RPMI7951 (cell line): ENCODE data around the gene CD300A. TPM values are rescaled to one million over a fixed set of nuclear protein-coding genes. Genes with fewer than 3 reads are reported as not detected.
A peak's percentile ranks its signal among the peaks of the same experiment; 100 is the strongest.

Experiments
- DNase-seq: peaks from one replicate; pipeline ENCODE4 v3.0.0-alpha.2; 2012; ENCODE audit warnings: low read depth
- total RNA-seq: library from RNA; depleted of rRNA; stranded (reverse); fragments of >200 nt; shearing (Covaris generic); gene quantifications from 2 replicates; pipeline ENCODE4 v1.2.3, GENCODE V29; 2014

CD300A gene
- total RNA-seq, 1 experiment from 2014 or later, result not detected

DNA sequence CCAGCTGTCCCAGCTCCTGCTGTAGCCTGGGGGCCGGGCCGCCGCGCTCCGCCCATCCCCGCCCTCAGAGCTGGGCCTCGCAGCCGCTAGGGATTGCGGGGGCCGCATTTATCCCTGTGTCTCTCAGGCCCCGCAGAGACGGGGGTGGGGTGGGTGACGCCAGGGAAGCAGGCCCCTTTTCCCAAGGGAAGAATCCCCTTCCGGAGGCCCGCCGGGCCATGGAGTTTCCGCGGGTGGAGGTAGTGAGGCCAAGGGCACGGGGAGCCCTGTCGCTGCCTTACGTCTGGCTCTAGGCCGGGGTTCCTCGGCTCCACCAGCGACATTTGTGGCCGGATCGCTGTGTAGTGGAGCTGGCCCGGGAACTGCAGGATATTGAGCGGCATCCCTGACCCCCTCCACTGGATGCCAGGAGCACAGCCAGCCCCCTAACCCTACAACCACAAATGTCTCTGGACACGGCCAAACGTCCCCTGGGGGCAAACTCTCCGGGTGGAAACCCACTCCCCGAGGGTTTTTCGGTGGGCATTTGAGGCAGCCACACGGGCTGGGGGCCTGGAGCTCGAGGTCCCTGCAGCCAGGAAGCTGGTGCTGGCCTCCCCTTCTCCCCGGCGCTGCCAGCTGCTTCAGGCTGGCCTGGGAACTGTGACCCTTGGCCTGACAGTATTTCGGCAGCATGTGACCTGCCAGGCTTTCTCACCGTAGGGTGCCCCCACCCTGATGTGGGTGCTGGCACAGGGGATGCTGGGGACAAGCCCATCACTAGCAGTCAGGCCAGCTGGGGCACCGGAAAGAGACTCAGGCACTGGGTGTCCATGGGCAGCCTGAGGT lies 12.0 kb upstream of the CD300A start:
- peak; percentile 85 for DNase-seq

DNA sequence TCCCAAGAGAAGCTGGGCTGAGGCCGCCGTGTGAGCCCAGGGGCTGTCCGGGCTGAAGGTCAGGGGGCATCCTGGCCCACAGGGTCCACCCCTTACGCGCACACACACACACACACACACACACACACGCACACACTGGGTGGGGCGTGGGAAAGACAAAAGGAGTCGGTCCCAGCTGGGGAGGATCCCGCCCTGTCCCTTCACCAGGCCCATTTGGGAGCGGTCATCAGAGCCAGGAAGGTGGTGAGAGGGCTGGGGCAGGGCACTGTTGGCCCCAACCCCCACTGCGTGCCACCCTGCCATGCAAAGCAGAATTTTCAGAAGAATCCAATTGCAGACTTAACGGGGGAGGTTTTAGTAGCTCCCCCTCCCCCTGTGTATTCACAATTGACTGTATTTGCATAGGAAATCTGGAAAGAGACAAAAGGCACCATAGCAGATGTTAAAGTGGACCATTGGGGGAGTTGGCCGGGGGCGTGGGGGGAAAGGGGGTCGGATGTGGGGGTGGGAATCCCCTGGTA lies 11.3 kb upstream of the CD300A start:
- no peak for DNase-seq

GRCh38 chr17:74455821-74456220 lies 10.6 kb upstream of the CD300A start:
- no peak for DNase-seq

GRCh38 chr17:74457146-74457819 lies 9.2 kb upstream of the CD300A start:
- DNase-seq, result peak; percentile 54

DNA sequence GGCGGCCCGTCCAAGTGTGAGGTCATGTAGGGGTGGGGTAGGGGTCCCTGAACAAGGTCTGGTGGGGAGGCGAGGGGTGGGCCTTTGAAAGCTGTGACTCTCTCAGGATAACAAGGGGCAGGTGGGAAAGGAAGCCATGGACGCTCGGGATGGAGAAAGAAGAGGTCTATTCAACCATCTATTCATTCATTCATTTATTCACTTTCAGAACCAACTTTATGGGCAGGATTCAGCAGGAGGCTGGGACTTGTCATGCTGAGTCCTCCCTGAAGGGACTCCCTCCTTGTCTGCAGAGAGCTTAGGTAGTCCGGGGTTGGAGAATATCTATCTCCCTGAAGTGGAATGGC lies 8.6 kb upstream of the CD300A start:
- no peak for DNase-seq

GRCh38 chr17:74458835-74459234 lies 7.6 kb upstream of the CD300A start:
- DNase-seq, result no peak

GRCh38 chr17:74459622-74460021 lies 6.8 kb upstream of the CD300A start:
- no peak for DNase-seq

- no peak for DNase-seq
These were observed 6.2 kb upstream of the CD300A start for GRCh38 chr17:74460241-74460640.

GRCh38 chr17:74460996-74461395 lies 5.4 kb upstream of the CD300A start:
- no peak for DNase-seq

GRCh38 chr17:74461611-74462010 lies 4.8 kb upstream of the CD300A start:
- DNase-seq, result no peak

GRCh38 chr17:74464730-74465377 lies 1.6 kb upstream of the CD300A start:
- DNase-seq, result no peak

- DNase-seq, result no peak
These were observed 890 bp upstream of the CD300A start for GRCh38 chr17:74465378-74466110.

DNA sequence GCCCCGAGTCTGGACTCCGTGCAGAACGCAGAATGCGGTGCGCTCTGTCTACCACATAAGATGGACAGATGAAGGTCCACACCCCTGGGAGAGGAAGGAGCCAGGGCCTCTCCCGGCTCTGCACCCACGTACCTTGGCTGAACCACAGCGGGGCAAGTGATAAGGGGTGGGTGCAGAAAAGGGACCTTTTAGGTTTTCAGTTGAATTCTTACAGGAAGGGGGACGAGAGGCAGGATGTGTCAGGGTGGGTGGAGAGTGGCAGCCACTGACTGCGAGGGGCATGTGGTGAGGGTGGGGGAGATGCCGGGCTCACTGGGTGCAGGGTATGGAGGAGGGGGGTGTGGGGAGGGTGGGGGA lies 372 bp downstream of the CD300A start:
- DNase-seq, result no peak

DNA sequence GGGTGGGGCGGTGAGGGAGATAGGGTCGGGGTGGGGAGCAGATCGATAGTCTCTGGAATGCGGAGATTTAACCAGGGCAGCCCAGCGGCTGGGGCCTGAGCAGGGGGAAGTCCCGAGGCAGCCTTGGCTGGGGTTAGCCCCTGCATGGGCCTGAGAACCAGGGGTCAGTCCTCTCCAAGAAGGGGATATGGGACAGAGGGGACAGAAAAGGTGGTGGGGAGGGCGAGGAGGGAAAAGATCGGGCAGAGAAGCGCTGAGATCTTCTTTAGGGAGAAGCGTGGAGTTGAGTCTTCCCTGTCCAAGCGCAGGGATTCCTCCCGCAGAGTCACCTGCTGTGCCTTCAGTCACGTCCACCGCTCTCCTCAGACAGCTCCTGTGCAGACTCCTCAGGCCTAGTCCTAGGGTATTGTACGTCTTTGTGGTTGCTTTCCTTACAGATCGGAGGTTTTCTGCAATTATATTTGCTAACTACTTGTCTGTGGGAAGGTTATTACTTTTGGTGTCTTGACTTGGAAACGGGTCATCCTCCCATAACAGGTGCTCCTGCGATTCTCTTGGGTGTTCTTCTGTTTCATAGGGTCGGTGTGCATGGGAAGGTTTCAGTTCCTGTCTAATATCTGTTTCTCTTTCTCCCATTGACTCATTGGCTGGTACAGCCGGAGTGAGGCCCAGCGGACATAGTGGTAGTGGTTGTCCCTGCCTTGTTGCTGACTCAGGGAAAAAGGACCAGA lies 952 bp downstream of the CD300A start:
- no peak for DNase-seq

DNA sequence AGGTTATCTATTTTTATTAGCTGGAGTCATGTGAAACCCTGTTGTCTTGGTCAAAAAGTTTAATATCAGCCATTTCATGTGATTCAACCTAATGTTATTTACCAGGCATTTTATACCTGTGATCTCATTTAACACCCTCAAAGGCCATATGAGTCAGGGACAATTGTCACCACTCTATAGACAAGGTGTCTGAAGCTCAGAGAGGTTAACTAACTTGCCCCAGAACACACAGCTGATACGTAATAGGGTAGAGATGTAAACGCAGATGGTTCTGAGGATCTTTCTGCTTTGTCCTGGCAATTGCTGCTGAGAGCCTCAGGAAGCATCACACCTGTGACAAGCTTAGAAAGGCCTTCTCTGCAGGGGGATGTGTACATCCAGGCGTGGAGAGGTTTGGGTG lies 4.9 kb downstream of the CD300A start:
- DNase-seq, result no peak

DNA sequence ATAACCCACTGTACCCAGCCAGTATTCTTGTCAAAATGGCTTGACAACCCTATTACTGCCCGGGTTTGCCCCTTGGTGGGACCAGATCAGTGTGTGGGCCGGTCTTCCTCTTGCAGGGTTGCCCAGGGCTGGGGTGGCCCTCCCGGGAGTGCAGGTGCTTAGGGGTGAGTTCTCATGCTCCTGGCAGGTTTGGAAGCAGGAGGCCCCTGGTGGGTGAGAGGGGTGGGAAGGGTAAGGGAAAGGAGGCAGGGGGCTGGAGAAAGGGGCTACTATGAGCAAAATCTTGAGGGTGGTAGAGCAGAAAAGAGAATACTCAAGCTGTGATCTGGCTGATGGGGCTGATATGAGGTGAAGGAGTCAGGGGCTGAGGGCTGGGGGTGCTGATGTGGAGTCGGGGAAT lies 6.5 kb downstream of the CD300A start:
- DNase-seq, result no peak

DNA sequence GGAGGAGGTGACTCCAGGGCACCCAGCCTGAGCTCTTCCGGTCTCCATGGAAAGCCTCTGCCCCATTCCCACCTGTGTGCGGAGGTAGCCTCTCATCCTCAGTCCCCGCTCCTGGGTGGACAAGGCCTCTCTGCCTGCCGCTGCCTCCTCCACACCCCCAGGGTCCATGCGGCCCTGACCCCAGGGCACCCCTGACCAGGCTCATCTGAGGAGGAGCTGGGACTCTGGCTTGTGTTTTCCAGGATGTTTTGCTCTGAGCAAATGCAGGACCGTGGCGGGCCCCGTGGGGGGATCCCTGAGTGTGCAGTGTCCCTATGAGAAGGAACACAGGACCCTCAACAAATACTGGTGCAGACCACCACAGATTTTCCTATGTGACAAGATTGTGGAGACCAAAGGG lies 6.9 kb downstream of the CD300A start:
- no peak for DNase-seq

DNA sequence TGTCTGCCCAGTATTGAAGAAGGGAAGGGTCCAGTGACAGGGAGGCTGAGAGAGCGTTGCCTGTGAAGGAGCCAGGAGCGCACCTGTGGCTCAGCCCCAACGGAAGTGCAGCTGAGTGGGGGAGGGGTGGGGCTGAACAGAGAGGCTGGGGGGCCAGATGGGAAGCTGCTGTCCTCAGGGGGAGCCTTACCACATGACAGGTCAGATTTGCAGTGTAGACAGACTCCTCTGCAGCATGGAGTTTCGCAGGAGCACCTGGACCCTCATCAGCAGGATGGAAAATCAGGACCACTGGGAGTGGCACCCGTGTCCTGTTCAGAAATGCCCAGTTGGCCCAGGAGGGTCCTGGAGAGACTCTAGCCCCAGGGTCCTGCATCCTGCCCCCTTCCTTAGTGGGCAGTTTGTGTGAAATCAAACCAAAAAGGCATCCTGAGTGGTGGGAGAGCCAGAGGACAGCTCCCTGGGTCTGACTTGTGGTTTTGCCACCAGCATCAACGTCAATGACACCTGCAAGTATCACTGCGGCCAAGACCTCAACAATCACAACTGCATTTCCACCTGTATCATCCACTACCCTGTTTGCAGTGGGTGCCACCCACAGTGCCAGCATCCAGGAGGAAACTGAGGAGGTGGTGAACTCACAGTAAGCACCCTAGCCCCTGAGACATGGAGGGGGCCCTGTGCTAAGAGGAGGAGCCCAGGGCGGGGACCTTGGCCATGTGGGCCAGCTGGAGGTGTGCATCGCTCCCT lies 7.8 kb downstream of the CD300A start:
- DNase-seq, result no peak

DNA sequence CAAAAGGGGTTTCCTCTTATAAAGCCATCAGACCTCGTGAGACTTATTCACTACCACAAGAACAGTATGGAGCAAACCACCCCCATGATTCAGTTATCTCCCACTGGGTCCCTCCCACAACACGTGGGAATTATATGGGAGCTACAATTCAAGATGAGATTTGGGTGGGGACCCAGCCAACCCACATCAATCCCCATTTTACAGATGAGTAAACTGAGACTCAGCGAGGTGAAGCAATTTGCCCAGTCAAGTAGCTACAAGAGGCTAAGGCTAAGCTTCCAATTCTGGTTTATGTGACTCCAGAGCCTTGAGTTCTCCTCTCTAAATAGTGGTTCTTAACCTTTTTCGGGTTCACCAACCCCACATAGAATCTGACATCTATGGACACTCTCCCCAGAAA lies 8.8 kb downstream of the CD300A start:
- DNase-seq, result no peak

DNA sequence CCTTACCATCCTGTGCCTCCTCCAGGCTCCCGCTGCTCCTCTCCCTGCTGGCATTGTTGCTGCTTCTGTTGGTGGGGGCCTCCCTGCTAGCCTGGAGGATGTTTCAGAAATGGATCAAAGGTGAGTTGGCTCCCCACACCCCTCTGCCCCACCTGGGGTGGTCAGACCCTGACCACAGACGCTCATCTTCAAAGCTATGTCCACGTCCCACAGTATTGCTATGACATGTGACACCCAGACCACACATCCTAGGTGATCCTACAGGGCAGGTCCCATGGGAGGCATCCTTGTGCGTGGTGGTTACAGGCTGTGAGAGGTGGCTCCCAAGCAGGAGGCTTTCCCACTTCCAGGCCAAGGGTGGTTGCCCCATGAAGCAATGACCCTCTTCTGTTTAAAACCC lies 11.0 kb downstream of the CD300A start:
- DNase-seq, result no peak
